Smooth muscle cell (in vitro differentiated cells): ENCODE measurements around the gene SLX1A. TPM values are rescaled to one million over a fixed set of nuclear protein-coding genes. Genes with fewer than 3 reads are reported as not detected.
"Not testable (repeated sequence)": the region's sequence is repeated elsewhere in the genome, so short reads cannot be mapped to it uniquely, and the experiment has no call there.

Source experiments
- DNase-seq: peaks from one replicate; lab custom pipeline; 2025; ENCODE audit not compliant: unreplicated experiment; lab: John Stamatoyannopoulos, UW
- H2AFZ ChIP-seq: fragments of 200-600 bp; sonication (generic); 2 replicates; pipeline ENCODE4 v1.6.0; 2016; ENCODE audit warnings: antibody characterized with exemption, low read depth, mild to moderate bottlenecking
- H3F3A ChIP-seq: fragments of 200-600 bp; sonication (generic); 2 replicates; pipeline ENCODE4 v1.6.0; 2017; ENCODE audit warnings: antibody characterized with exemption, low read depth
- H3K27ac ChIP-seq: fragments of 200-600 bp; sonication (generic); 2 replicates; pipeline ENCODE4 v1.5.1; 2016; ENCODE audit warnings: low read depth, mild to moderate bottlenecking
- H3K27me3 ChIP-seq: fragments of 200-600 bp; sonication (generic); 2 replicates; pipeline ENCODE4 v1.6.1; 2016; ENCODE audit warnings: low read depth, mild to moderate bottlenecking
- H3K36me3 ChIP-seq: fragments of 200-600 bp; sonication (generic); 2 replicates; pipeline ENCODE4 v1.5.1; 2016; ENCODE audit warnings: low read depth
- H3K4me1 ChIP-seq: fragments of 200-600 bp; sonication (generic); 2 replicates; pipeline ENCODE4 v1.5.1; 2016; ENCODE audit warnings: low read depth
- H3K4me2 ChIP-seq: fragments of 200-600 bp; sonication (generic); 2 replicates; pipeline ENCODE4 v1.6.0; 2016; ENCODE audit warnings: mild to moderate bottlenecking
- H3K4me3 ChIP-seq: fragments of 200-600 bp; sonication (generic); 2 replicates; pipeline ENCODE4 v1.5.1; 2016; ENCODE audit warnings: mild to moderate bottlenecking
- H3K79me2 ChIP-seq: fragments of 200-600 bp; sonication (generic); 2 replicates; pipeline ENCODE4 v1.6.0; 2016; ENCODE audit warnings: low read depth, mild to moderate bottlenecking
- H3K9ac ChIP-seq: fragments of 200-600 bp; sonication (generic); 2 replicates; pipeline ENCODE4 v1.6.0; 2016; ENCODE audit warnings: low read depth
- H3K9me3 ChIP-seq: fragments of 200-600 bp; sonication (generic); replicated peaks from 2 replicates; pipeline ENCODE4 v1.5.1; 2016; ENCODE audit warnings: low read depth
- H4K20me1 ChIP-seq: fragments of 200-600 bp; sonication (generic); 2 replicates; pipeline ENCODE4 v1.6.0; 2016; ENCODE audit warnings: low read depth
- WGBS: methylation state at CpG from one replicate; pipeline ENCODE4 v1.1.7; 2016; ENCODE audit warnings: low lambda C conversion rate; 5-methylcytosine and 5-hydroxymethylcytosine counted together
- polyA plus RNA-seq: library from polyadenylated mRNA; unstranded; fragments of >200 nt; fragmentation: Nextera tagmentation; extraction: Ambion mirVana; gene quantifications from 2 replicates; pipeline ENCODE4 v1.2.1, GENCODE V29; 2016
- total RNA-seq: library from RNA; depleted of rRNA; stranded (reverse); fragments of >200 nt; gene quantifications from 2 replicates; pipeline ENCODE4 v1.2.3, GENCODE V29; 2014
- TF ChIP-seq, protein P1 (sequence below): fragments of 200-600 bp; sonication (generic); IDR thresholded peaks from 2 replicates; pipeline ENCODE4 v1.5.1; 2017; ENCODE audit warnings: borderline replicate concordance, mild to moderate bottlenecking, antibody characterized with exemption; ENCODE audit not compliant: insufficient read depth, poor library complexity, severe bottlenecking

SLX1A gene
- total RNA-seq (3.7 and 55.1 TPM in 2 replicates), polyA plus RNA-seq (90.0 and 95.5 TPM in 2 replicates)

DNA sequence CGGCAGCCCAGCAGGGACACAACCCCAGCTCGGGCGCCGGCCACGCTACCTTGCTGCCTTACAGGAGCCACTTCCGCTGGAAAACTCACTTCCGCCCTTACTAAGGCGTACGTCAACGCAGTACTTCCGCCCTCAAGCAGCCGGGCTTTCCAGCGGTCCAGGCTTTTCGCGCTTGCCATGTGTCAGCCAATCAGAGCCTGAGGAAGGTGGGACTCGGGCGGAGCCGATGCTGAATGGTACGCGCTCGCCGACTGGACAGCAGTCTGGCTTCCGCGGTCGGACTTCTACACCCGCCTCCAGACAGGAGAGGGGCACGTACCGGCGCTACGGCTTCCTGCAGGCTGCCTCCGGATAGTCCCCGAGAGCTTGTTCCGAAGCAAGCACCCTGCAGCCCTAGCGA lies at the start of gene SLX1A, which contains the start of gene BOLA2B:
SLX1A (plus strand) TSS at position 261 of the 400 bp plus-strand sequence. CDS start 210 bp downstream, outside the sequence.
BOLA2B (minus strand) TSS at position 52 of the 400 bp plus-strand sequence. CDS start 71 bp downstream, outside the sequence.
- not testable (repeated sequence) for DNase-seq, H3K27me3 ChIP-seq, H4K20me1 ChIP-seq, H3F3A ChIP-seq, H2AFZ ChIP-seq, H3K9ac ChIP-seq, H3K4me1 ChIP-seq, H3K9me3 ChIP-seq, H3K79me2 ChIP-seq, H3K27ac ChIP-seq, H3K36me3 ChIP-seq
- Histone ChIP-seq H3K4me2 (peak within 1 kb of the TSS; percentile 83), H3K4me3 (peak within 1 kb of the TSS; percentile 47)
- WGBS: no CpG with 5 or more reads among the region's 34 CpGs

DNA sequence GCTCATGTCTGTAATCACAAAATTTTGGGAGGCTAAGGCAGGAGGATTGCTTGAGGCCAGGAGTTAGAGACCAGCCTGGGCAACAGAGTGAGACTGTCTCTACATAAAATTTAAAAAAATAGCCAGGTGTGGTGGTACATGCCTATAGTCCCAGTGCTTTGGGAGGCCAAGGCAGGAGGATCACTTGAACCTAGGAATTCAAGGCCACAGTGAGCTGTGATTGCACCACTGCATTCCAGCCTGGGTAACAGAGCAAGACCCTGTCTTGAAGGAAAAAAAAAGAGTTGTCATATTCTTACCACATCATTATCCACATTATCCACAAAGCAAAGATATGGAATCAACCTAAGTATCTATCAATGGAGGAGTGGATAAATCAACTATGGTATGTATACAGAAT lies 49.7 kb upstream of the SLX1A start:
- H3F3A ChIP-seq: no peaks in the 10 kb centered on the region
- no peaks in the 10 kb centered on the region for H3K36me3 ChIP-seq
- no peak overlapping the region for H3K27ac ChIP-seq
- DNase-seq: no peak
- TF ChIP-seq, protein P1, sequence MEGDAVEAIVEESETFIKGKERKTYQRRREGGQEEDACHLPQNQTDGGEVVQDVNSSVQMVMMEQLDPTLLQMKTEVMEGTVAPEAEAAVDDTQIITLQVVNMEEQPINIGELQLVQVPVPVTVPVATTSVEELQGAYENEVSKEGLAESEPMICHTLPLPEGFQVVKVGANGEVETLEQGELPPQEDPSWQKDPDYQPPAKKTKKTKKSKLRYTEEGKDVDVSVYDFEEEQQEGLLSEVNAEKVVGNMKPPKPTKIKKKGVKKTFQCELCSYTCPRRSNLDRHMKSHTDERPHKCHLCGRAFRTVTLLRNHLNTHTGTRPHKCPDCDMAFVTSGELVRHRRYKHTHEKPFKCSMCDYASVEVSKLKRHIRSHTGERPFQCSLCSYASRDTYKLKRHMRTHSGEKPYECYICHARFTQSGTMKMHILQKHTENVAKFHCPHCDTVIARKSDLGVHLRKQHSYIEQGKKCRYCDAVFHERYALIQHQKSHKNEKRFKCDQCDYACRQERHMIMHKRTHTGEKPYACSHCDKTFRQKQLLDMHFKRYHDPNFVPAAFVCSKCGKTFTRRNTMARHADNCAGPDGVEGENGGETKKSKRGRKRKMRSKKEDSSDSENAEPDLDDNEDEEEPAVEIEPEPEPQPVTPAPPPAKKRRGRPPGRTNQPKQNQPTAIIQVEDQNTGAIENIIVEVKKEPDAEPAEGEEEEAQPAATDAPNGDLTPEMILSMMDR: no peak
- H3K79me2 ChIP-seq: no peaks in the 10 kb centered on the region
- no peak overlapping the region for H3K4me2 ChIP-seq
- no peaks in the 10 kb centered on the region for H3K4me1 ChIP-seq
- no peak overlapping the region for H3K4me3 ChIP-seq
- no peak overlapping the region for H2AFZ ChIP-seq
- peaks cover under 1% of the 10 kb centered on the region for H3K9me3 ChIP-seq
- no peaks in the 10 kb centered on the region for H4K20me1 ChIP-seq
- no peak overlapping the region for H3K9ac ChIP-seq
- H3K27me3 ChIP-seq: no peaks in the 10 kb centered on the region

DNA sequence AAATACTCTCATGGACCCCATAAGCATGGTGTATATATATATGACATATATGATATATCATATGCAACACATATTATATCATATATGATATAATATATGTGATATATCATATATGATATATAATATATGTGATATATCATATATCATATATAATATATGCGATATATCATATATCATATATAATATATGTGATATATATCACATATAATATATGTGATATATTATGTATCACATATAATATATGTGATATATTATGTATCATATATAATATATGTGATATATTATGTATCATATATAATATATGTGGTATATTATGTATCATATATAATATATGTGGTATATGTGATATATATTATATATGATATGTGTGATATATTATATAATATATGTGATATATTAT lies 48.8 kb upstream of the SLX1A start:
- WGBS: 36% methylated on average over 1 of the region's 1 CpG
- TF ChIP-seq, protein P1: no peak
- no peak overlapping the region for H3K4me3 ChIP-seq

DNA sequence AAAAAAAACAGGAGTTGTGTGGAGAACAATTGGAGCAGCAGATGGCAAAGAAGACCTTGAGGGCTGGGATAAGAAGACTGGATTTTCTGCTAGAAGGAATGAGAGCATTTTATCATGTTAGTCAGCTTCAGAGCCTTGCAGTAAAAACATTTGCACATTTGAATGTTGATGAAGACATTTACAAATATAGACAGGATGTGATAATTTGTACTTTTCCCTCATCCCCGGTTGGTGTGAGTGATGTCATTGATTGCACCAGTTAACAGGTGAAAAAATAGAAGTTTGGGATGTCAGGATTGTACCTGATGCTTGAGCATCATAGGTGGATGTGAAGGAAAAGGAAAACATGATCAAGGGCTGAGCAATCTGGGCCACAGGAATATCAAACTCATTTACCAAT lies 48.0 kb upstream of the SLX1A start:
- Histone ChIP-seq H3F3A (no peaks in the 10 kb centered on the region), H3K79me2 (no peaks in the 10 kb centered on the region), H2AFZ (no peak overlapping the region), H3K27ac (no peak overlapping the region), H4K20me1 (no peaks in the 10 kb centered on the region), H3K9ac (no peak overlapping the region), H3K27me3 (no peaks in the 10 kb centered on the region), H3K4me1 (no peaks in the 10 kb centered on the region), H3K4me3 (no peak overlapping the region), H3K9me3 (peaks cover 6% of the 10 kb centered on the region), H3K36me3 (no peaks in the 10 kb centered on the region), H3K4me2 (no peak overlapping the region)
- TF ChIP-seq, protein P1: no peak
- DNase-seq: no peak
- WGBS: 69% methylated on average over 1 of the region's 1 CpG

More for the DNA sequence above, 48.8 kb upstream of the SLX1A start:
- Histone ChIP-seq H3K27me3 (no peaks in the 10 kb centered on the region), H2AFZ (no peak overlapping the region), H4K20me1 (no peaks in the 10 kb centered on the region), H3K9ac (no peak overlapping the region), H3K4me2 (no peak overlapping the region), H3K4me1 (no peaks in the 10 kb centered on the region), H3K36me3 (no peaks in the 10 kb centered on the region), H3F3A (no peaks in the 10 kb centered on the region), H3K9me3 (peaks cover 4% of the 10 kb centered on the region), H3K27ac (no peak overlapping the region), H3K79me2 (no peaks in the 10 kb centered on the region)
- DNase-seq: no peak
